SK-N-SH (cell line): ENCODE measurements around the gene MYO18A.

ENCODE experiments used
- FOXM1 ChIP-seq: IDR thresholded peaks from 2 replicates; pipeline ENCODE4 v1.4.0; 2012; ENCODE audit warnings: low read depth, mild to moderate bottlenecking
- MXI1 ChIP-seq: IDR thresholded peaks from 2 replicates; pipeline ENCODE4 v1.6.1; 2012; ENCODE audit warnings: mild to moderate bottlenecking, low read depth, low read length, improper control_type of control experiment
- NRF1 ChIP-seq: IDR thresholded peaks from 2 replicates; pipeline ENCODE4 v1.6.1; 2012; ENCODE audit warnings: low read depth, mild to moderate bottlenecking, low read length
- POLR2AphosphoS5 ChIP-seq: IDR thresholded peaks from 2 replicates; pipeline ENCODE4 v1.6.1; 2012; ENCODE audit warnings: low read depth, low read length
- RAD21 ChIP-seq: IDR thresholded peaks from 2 replicates; pipeline ENCODE4 v1.6.1; 2012; ENCODE audit warnings: mild to moderate bottlenecking, low read length
- RCOR1 ChIP-seq: fragments of 150-350 bp; IDR thresholded peaks from 2 replicates; pipeline ENCODE4 v1.6.1; 2017; ENCODE audit warnings: antibody characterized with exemption, low read length
- YY1 ChIP-seq: IDR thresholded peaks from 2 replicates; pipeline ENCODE4 v1.4.0; 2012; ENCODE audit warnings: low read depth, mild to moderate bottlenecking
- TF ChIP-seq, protein P1 (sequence below): fragments of 200-600 bp; sonication (generic); IDR thresholded peaks from 2 replicates; pipeline ENCODE4 v1.6.1; 2017; ENCODE audit warnings: antibody characterized with exemption, mild to moderate bottlenecking, moderate library complexity
- TF ChIP-seq, protein P2 (sequence below): IDR thresholded peaks from 2 replicates; pipeline ENCODE4 v1.4.0; 2012; ENCODE audit warnings: low read depth

DNA sequence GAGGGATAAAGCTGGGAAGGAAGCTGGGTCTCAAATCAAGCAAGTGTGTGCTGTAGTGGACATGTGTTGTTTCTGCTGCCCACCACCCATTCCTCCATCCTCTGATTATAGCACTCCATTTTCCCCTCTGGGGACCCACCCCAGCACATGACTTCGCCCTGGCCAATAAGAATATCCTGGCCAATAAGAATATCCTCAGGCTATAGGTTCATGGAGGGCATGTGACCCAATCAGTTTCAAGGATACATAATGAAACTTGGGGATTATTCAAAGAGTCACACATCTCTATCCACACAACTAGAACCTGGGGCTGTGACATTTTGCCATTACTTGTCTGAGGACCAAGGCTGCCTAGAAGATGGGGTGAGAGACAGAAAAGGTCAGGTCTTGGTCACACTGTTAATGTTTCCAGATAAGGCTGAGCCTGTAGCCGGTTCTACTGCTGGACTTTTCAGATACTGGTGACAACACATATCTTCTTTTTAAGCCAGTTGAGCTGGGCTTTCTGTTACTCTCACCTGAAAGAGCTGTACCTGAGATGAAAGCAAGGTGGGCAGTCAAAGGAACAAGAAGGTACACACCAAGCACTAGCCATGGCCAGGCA, 33.7 kb downstream of the MYO18A start:
- no peak for TF ChIP-seq POLR2AphosphoS5
- TF ChIP-seq MXI1: no peak
- no peak for TF ChIP-seq FOXM1
- no peak for TF ChIP-seq RAD21
- no peak for TF ChIP-seq YY1
- TF ChIP-seq, protein P1, sequence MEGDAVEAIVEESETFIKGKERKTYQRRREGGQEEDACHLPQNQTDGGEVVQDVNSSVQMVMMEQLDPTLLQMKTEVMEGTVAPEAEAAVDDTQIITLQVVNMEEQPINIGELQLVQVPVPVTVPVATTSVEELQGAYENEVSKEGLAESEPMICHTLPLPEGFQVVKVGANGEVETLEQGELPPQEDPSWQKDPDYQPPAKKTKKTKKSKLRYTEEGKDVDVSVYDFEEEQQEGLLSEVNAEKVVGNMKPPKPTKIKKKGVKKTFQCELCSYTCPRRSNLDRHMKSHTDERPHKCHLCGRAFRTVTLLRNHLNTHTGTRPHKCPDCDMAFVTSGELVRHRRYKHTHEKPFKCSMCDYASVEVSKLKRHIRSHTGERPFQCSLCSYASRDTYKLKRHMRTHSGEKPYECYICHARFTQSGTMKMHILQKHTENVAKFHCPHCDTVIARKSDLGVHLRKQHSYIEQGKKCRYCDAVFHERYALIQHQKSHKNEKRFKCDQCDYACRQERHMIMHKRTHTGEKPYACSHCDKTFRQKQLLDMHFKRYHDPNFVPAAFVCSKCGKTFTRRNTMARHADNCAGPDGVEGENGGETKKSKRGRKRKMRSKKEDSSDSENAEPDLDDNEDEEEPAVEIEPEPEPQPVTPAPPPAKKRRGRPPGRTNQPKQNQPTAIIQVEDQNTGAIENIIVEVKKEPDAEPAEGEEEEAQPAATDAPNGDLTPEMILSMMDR: no peak
- no peak for TF ChIP-seq NRF1
- TF ChIP-seq, protein P2, sequence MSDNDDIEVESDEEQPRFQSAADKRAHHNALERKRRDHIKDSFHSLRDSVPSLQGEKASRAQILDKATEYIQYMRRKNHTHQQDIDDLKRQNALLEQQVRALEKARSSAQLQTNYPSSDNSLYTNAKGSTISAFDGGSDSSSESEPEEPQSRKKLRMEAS: no peak
- TF ChIP-seq RCOR1: no peak
